ENCODE measurements around the gene REXO2. TPM values are rescaled to one million over a fixed set of nuclear protein-coding genes. Genes with fewer than 3 reads are reported as not detected.

The REXO2 gene
- total RNA-seq: 100 to 1,000 TPM; 103 to 106 TPM

GRCh38 chr11:114439229-114440120 is at the start of gene REXO2:
TSS of gene REXO2 (plus strand) at chr11:114439467. CDS start at chr11:114439529, 62 bp downstream.

GRCh38 chr11:114400216-114400914 is 38.9 kb upstream of the REXO2 start, which contains the start of the genes C11orf71 and RBM7:
TSS of gene C11orf71 (minus strand) at chr11:114400511. CDS start at chr11:114400331, 180 bp downstream.
TSS of gene RBM7 (plus strand) at chr11:114400666. CDS start at chr11:114400672, 6 bp downstream.

Other genes with a start within 250 kb of the REXO2 start
- not detected for gene NNMT, start 143.1 kb upstream of the REXO2 start, total RNA-seq
- 1 to 10 TPM; 6.3 to 9.4 TPM for gene C11orf71, start 39.0 kb upstream of the REXO2 start, total RNA-seq
- 10 to 100 TPM; 30.4 to 39.9 TPM for gene RBM7, start 38.8 kb upstream of the REXO2 start, total RNA-seq
- not detected for gene NXPE1, start 120.4 kb downstream of the REXO2 start, total RNA-seq
- not detected for gene NXPE4, start 156.3 kb downstream of the REXO2 start, total RNA-seq
- gene NXPE2, start 239.1 kb downstream of the REXO2 start, total RNA-seq: not detected

All from activated naive CD4-positive, alpha-beta T cell treated with anti-CD3 and anti-CD28 coated beads, Interleukin-2, amount 10 ng/mL, durations not matched to agents 5 hours and 36 hours (primary cell).